HG02970 (cell line): Measurements from ENCODE around the gene ITPK1.
A peak's percentile ranks its signal among the peaks of the same experiment; 100 is the strongest.

Source experiments
- ATAC-seq: cut with Tn5 transposase; IDR thresholded peaks from one replicate; pipeline ENCODE4 v1.9.1; 2021; ENCODE audit warnings: mild to moderate bottlenecking, moderate library complexity, moderate number of reproducible peaks; ENCODE audit not compliant: unreplicated experiment, low FRiP score

ITPK1 gene

GRCh38 chr14:92960706-92961566, 154.8 kb downstream of the ITPK1 start:
- no peak for ATAC-seq

- ATAC-seq = no peak
Observed at GRCh38 chr14:92959761-92960680, 155.7 kb downstream of the ITPK1 start.

- ATAC-seq = no peak
Observed at GRCh38 chr14:92959189-92959531, 156.6 kb downstream of the ITPK1 start.

GRCh38 chr14:92958373-92959188, 157.1 kb downstream of the ITPK1 start:
- no peak for ATAC-seq

GRCh38 chr14:92956961-92957360, 158.8 kb downstream of the ITPK1 start:
- ATAC-seq = no peak

GRCh38 chr14:92955381-92955780, 160.3 kb downstream of the ITPK1 start:
- ATAC-seq = no peak

- ATAC-seq = no peak
Observed at GRCh38 chr14:92954933-92955332, 160.8 kb downstream of the ITPK1 start.

- ATAC-seq = no peak
Observed at GRCh38 chr14:92953526-92953925, 162.2 kb downstream of the ITPK1 start.

GRCh38 chr14:92952481-92953298, 163.0 kb downstream of the ITPK1 start:
- ATAC-seq = no peak

GRCh38 chr14:92951912-92952471, 163.7 kb downstream of the ITPK1 start:
- peak; percentile 64 for ATAC-seq

- no peak for ATAC-seq
Observed at GRCh38 chr14:92951261-92951660, 164.5 kb downstream of the ITPK1 start.

- ATAC-seq = no peak
Observed at GRCh38 chr14:92950773-92951172, 165.0 kb downstream of the ITPK1 start.

GRCh38 chr14:92950193-92950540, 165.6 kb downstream of the ITPK1 start:
- ATAC-seq = no peak

GRCh38 chr14:92949496-92950192, 166.1 kb downstream of the ITPK1 start:
- no peak for ATAC-seq

GRCh38 chr14:92948647-92949046, 167.1 kb downstream of the ITPK1 start:
- no peak for ATAC-seq

- no peak for ATAC-seq
Observed at GRCh38 chr14:92946847-92947545, 168.7 kb downstream of the ITPK1 start.

- no peak for ATAC-seq
Observed at GRCh38 chr14:92945959-92946846, 169.5 kb downstream of the ITPK1 start.
